GM21515 (cell line): ENCODE data around the gene IFT172.
"Not testable (repeated sequence)": the region's sequence is repeated elsewhere in the genome, so short reads cannot be mapped to it uniquely, and the experiment has no call there.

Source experiments
- ATAC-seq: cut with Tn5 transposase; IDR thresholded peaks from one replicate; pipeline ENCODE4 v1.9.1; 2021; ENCODE audit not compliant: unreplicated experiment

Gene IFT172

GRCh38 chr2:27489498-27490397 is at the start of gene IFT172:
TSS of gene IFT172 (minus strand) at chr2:27489743. CDS start at chr2:27489653, 90 bp downstream.
- peak; percentile 92 for ATAC-seq

GRCh38 chr2:27538839-27539450 is 49.4 kb upstream of the IFT172 start:
- ATAC-seq = not testable (repeated sequence)

GRCh38 chr2:27537287-27537686 is 47.7 kb upstream of the IFT172 start:
- ATAC-seq = no peak

- ATAC-seq = no peak
These were observed 42.4 kb upstream of the IFT172 start for GRCh38 chr2:27531983-27532382.

- no peak for ATAC-seq
These were observed 37.6 kb upstream of the IFT172 start for GRCh38 chr2:27527182-27527581.

GRCh38 chr2:27522400-27522945 is 32.9 kb upstream of the IFT172 start:
- ATAC-seq = no peak

GRCh38 chr2:27520316-27520715 is 30.8 kb upstream of the IFT172 start:
- ATAC-seq = no peak

- ATAC-seq = no peak
These were observed 29.2 kb upstream of the IFT172 start for GRCh38 chr2:27518782-27519113.

GRCh38 chr2:27518113-27518781 is 28.7 kb upstream of the IFT172 start:
- no peak for ATAC-seq

- ATAC-seq = no peak
These were observed 19.8 kb upstream of the IFT172 start for GRCh38 chr2:27509326-27509725.

- ATAC-seq = no peak
These were observed 17.8 kb upstream of the IFT172 start for GRCh38 chr2:27507293-27507692.

- no peak for ATAC-seq
These were observed 17.0 kb upstream of the IFT172 start for GRCh38 chr2:27506587-27506986.

GRCh38 chr2:27502142-27502541 is 12.6 kb upstream of the IFT172 start:
- no peak for ATAC-seq

GRCh38 chr2:27501042-27501441 is 11.5 kb upstream of the IFT172 start:
- ATAC-seq = no peak

GRCh38 chr2:27498975-27499374 is 9.4 kb upstream of the IFT172 start:
- ATAC-seq = no peak

GRCh38 chr2:27497288-27497627 is 7.7 kb upstream of the IFT172 start:
- no peak for ATAC-seq

GRCh38 chr2:27496357-27497287 is 7.1 kb upstream of the IFT172 start, which contains the start of gene GCKR:
TSS of gene GCKR (plus strand) at chr2:27496839. CDS start at chr2:27496905, 66 bp downstream.
- no peak for ATAC-seq

GRCh38 chr2:27495840-27496356 is 6.4 kb upstream of the IFT172 start:
- no peak for ATAC-seq

- no peak for ATAC-seq
These were observed 5.5 kb upstream of the IFT172 start, which contains the start of gene FNDC4 for GRCh38 chr2:27494944-27495554. TSS of gene FNDC4 (minus strand) at chr2:27495200. CDS start at chr2:27494679, 521 bp downstream.
